Activated naive CD4-positive, alpha-beta T cell treated with anti-CD3 and anti-CD28 coated beads, Interleukin-2, amount 10 ng/mL, durations not matched to agents 7 days and 5 days (primary cell): ENCODE results near the gene PPM1K.
"Not testable (repeated sequence)": the region's sequence is repeated elsewhere in the genome, so short reads cannot be mapped to it uniquely, and the experiment has no call there.

Experiments used
- CTCF ChIA-PET: fragments of 350-600 bp; sonication (Branson Sonifier 250); formaldehyde crosslinking; loops from one replicate; lab custom pipeline; 2021; ENCODE audit warnings: antibody characterized with exemption; lab: Charles Lee
- DNase-seq: peaks from one replicate; pipeline ENCODE4 v3.0.0-alpha.2; 2020
- H3K27ac Mint-ChIP-seq: one replicate; pipeline ENCODE4 v1.8.0; 2021; ENCODE audit warnings: mild to moderate bottlenecking, moderate library complexity, mixed read lengths
- H3K27me3 Mint-ChIP-seq: one replicate; pipeline ENCODE4 v1.8.0; 2021; ENCODE audit warnings: mild to moderate bottlenecking, mixed read lengths
- H3K36me3 Mint-ChIP-seq: one replicate; pipeline ENCODE4 v1.8.0; 2021; ENCODE audit warnings: mixed read lengths
- H3K4me1 Mint-ChIP-seq: one replicate; pipeline ENCODE4 v1.8.0; 2021; ENCODE audit warnings: mixed read lengths
- H3K4me3 Mint-ChIP-seq: one replicate; pipeline ENCODE4 v1.8.0; 2021; ENCODE audit warnings: mild to moderate bottlenecking, moderate library complexity, mixed read lengths
- H3K9me3 Mint-ChIP-seq: one replicate; pipeline ENCODE4 v1.8.0; 2021; ENCODE audit warnings: mixed read lengths

PPM1K gene

DNA sequence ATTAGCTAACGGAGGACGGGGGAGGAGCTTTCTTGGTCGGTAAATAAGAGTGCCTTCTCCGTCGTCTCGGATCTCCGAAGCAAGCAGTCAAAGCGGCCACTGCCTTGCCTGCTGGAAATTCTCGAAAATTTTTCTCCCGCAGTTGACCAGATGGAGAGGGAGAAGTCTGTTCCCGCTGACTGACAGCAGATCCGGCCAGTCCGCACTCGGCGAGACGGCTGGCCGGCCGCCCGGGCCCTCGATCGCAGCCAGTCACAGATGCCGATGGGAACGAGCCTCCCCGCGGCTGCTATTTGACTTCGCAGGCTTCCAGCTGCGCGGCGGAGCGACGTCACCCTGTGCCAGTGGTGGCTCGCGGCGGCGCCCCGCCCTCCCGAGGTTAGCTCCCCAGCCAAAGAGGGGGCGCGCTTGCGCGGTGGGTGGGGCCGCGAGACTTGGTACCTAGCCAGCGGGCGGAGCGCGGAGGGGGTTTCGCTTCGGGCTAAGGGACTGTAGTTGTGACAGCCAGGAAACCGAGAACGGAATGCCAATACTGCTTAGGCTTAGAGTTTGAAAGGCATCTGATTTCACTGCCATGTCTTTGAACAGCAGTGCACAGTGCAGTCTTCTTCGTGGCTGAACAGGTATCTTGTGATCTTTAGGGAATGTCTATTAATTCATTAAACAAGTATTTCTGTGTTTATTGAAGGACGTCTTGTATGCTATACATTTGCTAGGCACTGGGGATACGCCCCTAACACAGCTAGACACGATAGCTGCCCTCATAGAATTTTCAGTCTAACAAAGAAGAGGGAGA lies at the start of gene PPM1K:
Gene PPM1K, minus strand, starts transcription at position 123 of the 796 bp plus-strand sequence. CDS start 5,978 bp downstream, outside the sequence.
- Mint-ChIP-seq H3K4me1 (peaks cover 43% of the 10 kb centered on the region), H3K36me3 (peaks cover 18% of the 10 kb centered on the region), H3K27ac (peak within 1 kb of the TSS; percentile 99), H3K27me3 (peaks cover 3% of the 10 kb centered on the region), H3K9me3 (no peaks in the 10 kb centered on the region), H3K4me3 (peak within 1 kb of the TSS; percentile 89)
- DNase-seq: peak; percentile 100
- CTCF ChIA-PET: interaction anchor here (1.0 to 2.0 kb wide), 7 partner anchors 21 to 230 kb away, joined by 3 to 6 read pairs (median 5); partner anchors contain the start of gene HERC6

DNA sequence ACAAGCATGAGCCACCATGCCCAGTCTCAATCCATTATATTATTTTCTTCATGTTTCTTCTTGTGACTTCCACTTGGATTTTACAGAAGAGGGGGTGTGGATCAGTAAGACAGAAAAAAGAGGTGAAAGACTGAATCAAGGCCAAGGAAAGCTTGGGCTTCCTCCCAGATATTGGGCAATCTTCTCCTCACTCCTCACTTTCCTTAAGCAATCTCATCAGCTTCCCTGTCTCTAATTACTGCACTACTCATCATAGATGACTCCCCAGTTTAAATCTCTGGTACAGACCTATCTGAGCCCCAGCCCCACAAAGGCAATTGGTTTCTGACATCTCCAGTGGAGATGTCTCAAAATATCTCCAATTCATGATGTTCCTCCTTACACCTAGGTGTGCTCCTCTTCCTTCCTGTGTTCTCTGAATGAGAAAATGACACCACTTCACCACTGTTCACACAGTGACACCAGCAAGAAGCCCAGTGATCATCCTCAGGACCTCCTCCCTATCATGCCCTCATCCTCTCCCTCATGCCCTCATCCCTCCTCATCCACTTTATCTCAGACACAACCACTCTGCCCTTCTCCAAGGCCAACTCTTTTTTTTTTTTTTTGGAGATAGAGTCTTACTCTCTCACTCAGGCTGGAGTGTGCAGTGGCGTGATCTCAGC lies 49.5 kb upstream of the PPM1K start:
- H3K4me1 Mint-ChIP-seq: peaks cover 27% of the 10 kb centered on the region
- no peak overlapping the region for H3K27ac Mint-ChIP-seq
- no peaks in the 10 kb centered on the region for H3K36me3 Mint-ChIP-seq
- no peak overlapping the region for H3K4me3 Mint-ChIP-seq
- peaks cover 10% of the 10 kb centered on the region for H3K27me3 Mint-ChIP-seq
- H3K9me3 Mint-ChIP-seq: peaks cover 1% of the 10 kb centered on the region
- CTCF ChIA-PET: interaction anchor here (1.3 kb wide), 1 partner anchor 11 kb away, joined by 3 read pairs; no protein-coding TSS in a partner anchor
- no peak for DNase-seq

DNA sequence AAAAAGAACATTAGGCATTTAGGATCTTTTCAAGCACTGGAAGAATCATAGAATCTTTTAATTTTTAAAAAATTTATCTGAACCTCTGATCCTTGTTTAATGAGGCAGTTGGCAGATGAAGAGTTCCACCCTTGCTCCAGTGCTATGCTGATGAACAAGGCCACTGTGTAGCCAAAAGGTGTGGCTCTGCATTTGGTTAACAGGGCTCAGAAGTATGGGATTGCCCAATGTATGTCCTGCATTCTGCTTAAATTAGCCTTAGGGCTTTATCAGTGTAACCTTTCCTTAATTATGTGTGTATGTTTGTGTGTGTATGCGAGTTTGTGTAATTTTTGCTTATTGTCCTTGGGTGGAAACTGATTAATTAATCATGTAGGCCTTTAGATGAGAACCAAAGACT lies 43.3 kb upstream of the PPM1K start:
- CTCF ChIA-PET: no interaction called here
- no peak for DNase-seq
- H3K9me3 Mint-ChIP-seq: peaks cover 1% of the 10 kb centered on the region
- H3K4me1 Mint-ChIP-seq: peaks cover 3% of the 10 kb centered on the region
- no peak overlapping the region for H3K27ac Mint-ChIP-seq
- H3K27me3 Mint-ChIP-seq: peaks cover 13% of the 10 kb centered on the region
- no peaks in the 10 kb centered on the region for H3K36me3 Mint-ChIP-seq
- H3K4me3 Mint-ChIP-seq: no peak overlapping the region

DNA sequence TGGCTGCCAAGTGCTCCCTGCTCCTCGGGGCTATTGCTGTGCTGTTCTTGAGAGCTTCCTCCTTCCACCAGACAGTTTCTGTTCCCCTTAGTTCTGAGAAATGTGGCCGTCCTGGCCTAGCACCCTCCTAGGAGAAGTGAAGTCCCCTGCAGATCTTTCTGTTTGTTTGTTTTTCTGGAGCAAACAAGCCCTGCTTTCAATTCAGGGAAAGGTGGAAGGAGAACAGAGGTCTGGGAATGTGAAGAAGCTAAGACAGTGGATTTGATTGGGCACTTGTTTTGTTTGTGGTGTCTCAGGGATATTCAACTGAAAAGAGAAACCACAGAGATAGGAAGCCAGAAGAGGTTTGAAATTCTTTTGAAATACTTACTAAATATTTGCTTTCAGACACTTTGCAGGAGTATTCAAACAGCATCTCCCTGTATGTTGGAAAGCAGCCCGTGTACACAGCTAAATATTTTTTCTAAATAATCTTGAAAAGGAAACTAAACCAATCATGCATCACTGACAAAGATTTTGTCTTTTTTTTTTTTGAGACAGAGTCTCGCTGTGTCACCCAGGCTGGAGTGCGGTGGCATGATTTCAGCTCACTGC lies 36.5 kb upstream of the PPM1K start:
- DNase-seq: peak; percentile 56
- Mint-ChIP-seq H3K9me3 (no peaks in the 10 kb centered on the region), H3K27ac (peak overlapping the region; percentile 97), H3K4me3 (peak overlapping the region; percentile 74), H3K27me3 (peaks cover 3% of the 10 kb centered on the region), H3K4me1 (peaks cover 29% of the 10 kb centered on the region), H3K36me3 (peaks cover 7% of the 10 kb centered on the region)
- CTCF ChIA-PET: interaction anchor here (1.2 to 1.7 kb wide), 4 partner anchors 15 to 61 kb away, joined by 3 to 5 read pairs (median 3); partner anchors contain the start of gene PPM1K

DNA sequence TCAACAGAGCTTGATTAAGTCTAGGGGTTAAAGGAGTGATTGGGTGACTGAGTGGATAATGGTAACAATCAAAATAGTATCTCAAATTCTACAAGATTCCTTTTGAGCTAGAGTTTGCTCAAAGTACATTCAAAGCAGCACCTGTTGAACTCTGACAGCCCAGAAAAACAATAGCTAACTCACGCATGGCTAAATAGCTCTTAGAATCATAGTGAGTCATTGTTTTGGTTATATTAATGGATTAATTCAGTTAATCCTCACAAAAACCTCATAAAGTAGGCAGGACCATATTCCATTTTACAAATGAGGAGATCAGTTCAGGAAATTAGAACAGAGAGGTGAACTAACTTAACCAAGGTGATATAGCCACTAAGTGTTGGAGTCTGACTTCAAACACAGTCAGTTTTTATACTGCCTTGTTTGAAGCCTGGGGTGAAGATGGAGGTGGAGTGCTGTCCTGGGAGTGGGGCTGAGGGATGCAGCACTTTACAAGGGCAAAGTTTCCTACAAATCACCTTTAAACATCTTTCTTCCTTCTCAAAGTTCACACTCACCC lies 35.9 kb upstream of the PPM1K start:
- H3K9me3 Mint-ChIP-seq: no peaks in the 10 kb centered on the region
- CTCF ChIA-PET: interaction anchor here (1.4 to 1.7 kb wide), 3 partner anchors 36 to 61 kb away, joined by 3 to 5 read pairs (median 3); partner anchors contain the start of gene PPM1K

DNA sequence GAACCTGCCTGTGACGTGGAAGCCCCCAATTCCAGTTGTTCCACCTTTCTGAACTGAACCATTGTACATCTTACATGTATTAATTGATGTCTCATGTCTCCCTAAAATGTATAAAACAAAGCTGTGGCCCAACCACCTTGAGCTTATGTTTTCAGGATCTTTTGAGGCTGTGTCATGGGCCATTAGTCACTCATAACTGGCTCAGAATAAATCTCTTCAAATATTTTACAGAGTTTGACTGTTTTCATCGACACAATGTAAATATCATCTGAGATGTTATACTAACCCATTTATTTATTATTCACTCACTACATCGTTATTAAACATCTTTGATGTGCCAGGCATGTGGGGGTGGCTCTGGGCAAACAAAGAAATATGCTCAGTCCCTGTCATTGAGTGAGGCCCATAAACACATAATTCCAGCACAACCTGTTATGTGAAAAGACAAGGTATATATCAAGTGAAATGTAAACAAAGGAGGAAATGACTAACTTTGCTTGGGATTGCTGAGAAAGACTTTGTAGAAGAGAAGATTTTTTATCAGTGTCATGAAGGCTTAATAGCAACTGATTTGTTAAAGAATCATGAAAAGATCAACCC lies 34.5 kb upstream of the PPM1K start:
- H3K27ac Mint-ChIP-seq: peak overlapping the region; percentile 6
- no peaks in the 10 kb centered on the region for H3K9me3 Mint-ChIP-seq
- no peak for DNase-seq
- H3K4me3 Mint-ChIP-seq: no peak overlapping the region
- CTCF ChIA-PET: no interaction called here
- H3K4me1 Mint-ChIP-seq: peaks cover 29% of the 10 kb centered on the region
- peaks cover 3% of the 10 kb centered on the region for H3K27me3 Mint-ChIP-seq
- peaks cover 7% of the 10 kb centered on the region for H3K36me3 Mint-ChIP-seq

More for the DNA sequence above, 35.9 kb upstream of the PPM1K start:
- H3K4me1 Mint-ChIP-seq: peaks cover 29% of the 10 kb centered on the region
- peak overlapping the region; percentile 74 for H3K4me3 Mint-ChIP-seq
- H3K27ac Mint-ChIP-seq: peak overlapping the region; percentile 97
- H3K36me3 Mint-ChIP-seq: peaks cover 7% of the 10 kb centered on the region
- peaks cover 3% of the 10 kb centered on the region for H3K27me3 Mint-ChIP-seq
- no peak for DNase-seq

DNA sequence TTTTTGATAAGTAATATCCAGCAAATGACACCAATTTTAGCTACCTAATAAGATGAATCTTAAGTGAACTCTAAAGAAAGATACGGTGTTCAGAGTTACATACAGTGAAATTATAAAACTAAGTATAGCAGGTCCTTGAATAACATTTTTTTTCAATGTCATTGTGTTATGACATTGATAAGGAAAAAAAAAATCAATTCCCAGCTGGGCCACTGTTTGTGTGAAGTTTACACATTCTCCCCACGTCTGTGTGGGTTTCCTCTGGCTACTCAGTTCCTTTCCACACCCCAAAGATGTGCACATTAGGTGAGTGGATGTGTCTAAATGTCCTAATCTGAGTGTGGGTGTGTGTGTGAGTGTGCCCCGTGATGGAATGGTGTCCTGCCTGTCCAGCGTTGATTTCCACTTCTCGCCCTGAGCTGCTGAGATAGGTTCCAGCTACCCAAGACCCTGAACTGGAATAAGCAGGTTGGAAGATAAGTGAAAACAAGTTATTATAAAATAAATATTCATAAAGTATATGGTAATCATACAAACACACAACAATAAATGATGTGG lies 31.2 kb upstream of the PPM1K start:
- Mint-ChIP-seq H3K9me3 (peaks cover 12% of the 10 kb centered on the region), H3K36me3 (peaks cover 10% of the 10 kb centered on the region), H3K4me3 (no peak overlapping the region), H3K4me1 (peaks cover 19% of the 10 kb centered on the region), H3K27me3 (peaks cover 17% of the 10 kb centered on the region), H3K27ac (no peak overlapping the region)
- no peak for DNase-seq
- CTCF ChIA-PET: no interaction called here

DNA sequence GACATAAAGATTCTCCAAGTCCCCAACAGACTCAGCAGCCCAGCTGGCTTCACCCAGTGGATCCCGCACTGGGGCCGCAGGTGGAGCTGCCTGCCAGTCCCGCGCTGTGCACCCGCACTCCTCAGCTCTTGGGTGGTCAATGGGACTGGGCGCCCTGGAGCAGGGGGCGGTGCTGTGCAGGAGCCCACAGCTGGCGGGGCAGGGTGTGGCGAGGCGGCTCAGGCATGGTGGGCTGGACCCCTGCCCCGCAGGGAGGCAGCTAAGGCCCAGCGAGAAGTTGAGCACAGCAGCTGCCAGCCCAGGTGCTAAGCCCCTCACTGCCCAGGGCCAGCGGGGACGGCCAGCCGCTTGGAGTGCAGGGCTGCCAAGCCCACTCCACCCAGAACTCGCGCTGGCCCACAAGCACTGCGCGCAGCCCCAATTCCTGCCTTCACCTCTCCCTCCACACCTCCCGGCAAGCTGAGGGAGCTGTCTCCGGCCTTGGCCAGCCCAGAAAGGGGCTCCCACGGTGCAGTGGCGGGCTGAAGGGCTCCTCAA lies 28.8 kb upstream of the PPM1K start:
- H3K4me1 Mint-ChIP-seq, CTCF ChIA-PET, H3K4me3 Mint-ChIP-seq, H3K36me3 Mint-ChIP-seq, DNase-seq, H3K27ac Mint-ChIP-seq: not testable (repeated sequence)
- H3K9me3 Mint-ChIP-seq: peaks cover 12% of the 10 kb centered on the region
- H3K27me3 Mint-ChIP-seq: peaks cover 37% of the 10 kb centered on the region

DNA sequence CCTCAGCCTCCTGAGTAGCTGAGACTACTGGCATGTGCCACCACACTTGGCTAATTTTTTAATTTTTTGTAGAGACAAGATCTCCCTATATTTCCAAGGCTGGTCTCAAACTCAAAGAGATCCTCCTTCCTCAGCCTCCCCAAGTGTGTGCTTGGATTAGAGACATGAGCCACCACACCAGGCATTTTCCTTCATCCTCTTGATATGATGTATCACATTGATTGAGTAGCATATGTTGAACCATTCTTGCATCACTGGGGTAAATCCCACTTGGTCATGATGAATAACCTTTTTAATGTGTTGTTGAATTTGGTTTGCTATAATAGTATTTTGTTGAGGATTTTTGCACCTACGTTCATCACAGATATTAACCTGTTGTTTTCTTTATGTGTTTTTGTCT lies 24.2 kb upstream of the PPM1K start:
- Mint-ChIP-seq H3K27me3 (peaks cover 41% of the 10 kb centered on the region), H3K4me1 (no peaks in the 10 kb centered on the region), H3K27ac (no peak overlapping the region), H3K9me3 (peaks cover 12% of the 10 kb centered on the region), H3K36me3 (peaks cover 3% of the 10 kb centered on the region), H3K4me3 (no peak overlapping the region)
- CTCF ChIA-PET: no interaction called here
- DNase-seq: no peak

DNA sequence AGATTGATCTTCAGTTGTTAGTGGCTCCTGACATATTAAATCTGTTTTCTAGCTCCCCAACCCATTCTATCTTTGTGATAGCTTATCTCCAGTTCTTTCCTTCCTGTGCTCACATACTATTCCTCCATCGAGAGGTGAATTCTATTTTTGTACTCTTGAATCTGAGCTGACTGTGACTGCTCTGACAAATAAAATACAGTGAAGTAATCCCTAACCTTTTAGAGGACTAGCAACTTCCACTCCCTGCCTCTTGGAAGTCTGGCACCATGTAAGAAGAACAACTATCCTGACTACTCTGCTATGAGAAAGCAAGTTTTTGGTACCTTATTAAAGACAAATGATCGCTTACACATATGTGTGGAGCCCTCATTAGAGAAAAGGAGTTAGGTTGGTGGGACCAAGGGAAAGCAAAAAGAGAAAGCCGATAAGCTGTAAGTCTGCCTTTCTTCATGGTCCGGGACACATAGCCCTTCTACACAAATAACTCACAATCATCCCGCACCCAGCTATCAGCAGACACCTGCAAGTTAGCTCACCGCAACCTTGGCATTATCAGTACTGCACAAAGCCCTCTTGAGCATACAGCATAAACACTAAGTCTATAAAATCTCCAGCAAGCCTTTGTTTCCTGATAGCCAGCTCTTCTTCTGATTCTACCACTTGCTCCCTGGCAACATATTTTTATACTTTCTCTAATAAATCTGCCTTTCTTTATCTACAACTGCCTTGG lies 13.5 kb upstream of the PPM1K start:
- CTCF ChIA-PET: no interaction called here
- no peak for DNase-seq
- Mint-ChIP-seq H3K4me1 (no peaks in the 10 kb centered on the region), H3K4me3 (no peak overlapping the region), H3K36me3 (no peaks in the 10 kb centered on the region), H3K9me3 (no peaks in the 10 kb centered on the region), H3K27ac (no peak overlapping the region), H3K27me3 (no peaks in the 10 kb centered on the region)

DNA sequence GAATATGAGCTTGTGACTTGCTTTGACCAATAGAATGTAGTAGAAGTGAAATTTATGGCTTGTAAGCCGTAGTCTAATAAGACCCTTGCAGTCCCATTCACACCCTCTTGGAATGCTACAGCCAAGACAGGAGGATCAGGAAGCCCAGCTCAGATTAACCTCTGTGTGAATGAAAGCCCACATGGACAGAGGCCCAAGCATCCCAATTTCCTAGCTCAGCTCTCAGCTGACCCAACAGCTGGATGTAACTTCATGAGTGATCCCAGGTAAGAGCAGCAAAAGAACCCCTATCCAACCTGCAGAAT lies 12.8 kb upstream of the PPM1K start:
- Mint-ChIP-seq H3K4me3 (no peak overlapping the region), H3K36me3 (no peaks in the 10 kb centered on the region), H3K9me3 (no peaks in the 10 kb centered on the region), H3K4me1 (no peaks in the 10 kb centered on the region), H3K27me3 (no peaks in the 10 kb centered on the region), H3K27ac (no peak overlapping the region)
- CTCF ChIA-PET: no interaction called here
- no peak for DNase-seq

DNA sequence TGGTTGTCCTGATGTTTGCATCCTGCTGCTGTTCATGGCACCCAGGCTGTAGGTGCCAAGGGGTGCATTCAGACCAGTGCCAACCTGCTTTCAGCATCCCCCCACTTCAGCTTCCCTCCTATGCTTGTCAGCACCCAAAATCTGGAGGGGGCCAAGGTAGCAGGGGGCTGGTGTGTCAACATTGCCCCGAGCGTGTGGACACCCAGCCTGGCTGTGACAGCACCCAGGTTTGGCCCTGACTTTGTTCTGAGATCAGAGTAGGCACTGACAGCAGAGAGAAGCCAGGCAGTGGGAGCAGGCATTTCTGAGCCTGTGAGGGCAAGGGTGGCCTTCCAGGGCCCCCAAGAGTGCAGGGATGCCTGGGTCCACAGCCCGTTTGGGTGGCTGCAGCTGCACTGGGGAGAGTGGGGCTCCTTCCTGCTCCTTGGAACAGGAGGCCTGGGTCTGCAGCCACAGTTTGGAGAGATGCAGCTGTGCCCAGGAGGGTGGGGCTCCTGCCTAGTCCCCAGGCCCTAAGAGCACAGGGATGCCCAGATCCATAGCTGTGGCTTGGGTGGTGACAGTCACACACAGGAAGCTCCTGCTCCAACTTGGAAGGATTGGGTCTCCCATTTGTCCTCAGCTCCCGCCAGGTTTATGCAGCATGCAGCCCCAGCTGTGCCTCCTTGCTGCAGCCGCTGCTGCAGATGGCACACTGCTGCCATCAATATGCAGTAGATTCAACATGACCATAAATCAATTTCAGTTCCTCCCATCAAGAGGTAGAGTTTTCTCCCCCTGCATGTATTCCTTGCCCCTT lies 12.3 kb upstream of the PPM1K start:
- Mint-ChIP-seq H3K27ac (no peak overlapping the region), H3K27me3 (no peaks in the 10 kb centered on the region), H3K9me3 (no peaks in the 10 kb centered on the region), H3K4me1 (no peaks in the 10 kb centered on the region), H3K36me3 (no peaks in the 10 kb centered on the region), H3K4me3 (no peak overlapping the region)
- no peak for DNase-seq
- CTCF ChIA-PET: interaction anchor here (0.6 kb wide), 1 partner anchor 168 kb away, joined by 3 read pairs; no protein-coding TSS in a partner anchor
